ENCODE data around the gene TREH. TPM values are rescaled to one million over a fixed set of nuclear protein-coding genes. Genes with fewer than 3 reads are reported as not detected.

TREH gene
- total RNA-seq, 2 donors from 2014 or later = 2.4 TPM; not detected in 1

DNA sequence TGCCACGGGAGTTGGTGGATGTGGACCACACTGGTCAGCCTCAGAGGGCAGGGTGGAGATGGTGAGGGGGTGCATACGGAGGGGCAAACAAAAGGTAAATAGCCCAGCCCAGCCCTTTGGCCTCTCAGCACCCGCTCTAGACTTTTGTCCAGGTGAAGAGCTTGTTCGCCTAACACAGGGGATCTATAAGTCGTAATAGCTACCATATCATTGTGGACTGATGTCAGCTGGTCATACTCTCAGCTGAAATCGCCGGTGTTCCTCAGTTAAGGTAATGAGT, 27.0 kb upstream of the TREH start:
- H3K27me3 ChIP-seq (replicated peaks; ENCODE audit: insufficient read depth) = no peaks in the 10 kb centered on the region
- no peaks in the 10 kb centered on the region for H3K36me3 ChIP-seq
- no peak for TF ChIP-seq POLR2AphosphoS5 (IDR thresholded peaks at IDR 0.05)
- TF ChIP-seq, protein P1, sequence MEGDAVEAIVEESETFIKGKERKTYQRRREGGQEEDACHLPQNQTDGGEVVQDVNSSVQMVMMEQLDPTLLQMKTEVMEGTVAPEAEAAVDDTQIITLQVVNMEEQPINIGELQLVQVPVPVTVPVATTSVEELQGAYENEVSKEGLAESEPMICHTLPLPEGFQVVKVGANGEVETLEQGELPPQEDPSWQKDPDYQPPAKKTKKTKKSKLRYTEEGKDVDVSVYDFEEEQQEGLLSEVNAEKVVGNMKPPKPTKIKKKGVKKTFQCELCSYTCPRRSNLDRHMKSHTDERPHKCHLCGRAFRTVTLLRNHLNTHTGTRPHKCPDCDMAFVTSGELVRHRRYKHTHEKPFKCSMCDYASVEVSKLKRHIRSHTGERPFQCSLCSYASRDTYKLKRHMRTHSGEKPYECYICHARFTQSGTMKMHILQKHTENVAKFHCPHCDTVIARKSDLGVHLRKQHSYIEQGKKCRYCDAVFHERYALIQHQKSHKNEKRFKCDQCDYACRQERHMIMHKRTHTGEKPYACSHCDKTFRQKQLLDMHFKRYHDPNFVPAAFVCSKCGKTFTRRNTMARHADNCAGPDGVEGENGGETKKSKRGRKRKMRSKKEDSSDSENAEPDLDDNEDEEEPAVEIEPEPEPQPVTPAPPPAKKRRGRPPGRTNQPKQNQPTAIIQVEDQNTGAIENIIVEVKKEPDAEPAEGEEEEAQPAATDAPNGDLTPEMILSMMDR (IDR thresholded peaks at IDR 0.05) = no peak
- TF ChIP-seq POLR2A (IDR thresholded peaks at IDR 0.05) = no peak
- H3K4me1 ChIP-seq (replicated peaks) = no peaks in the 10 kb centered on the region
- no peaks in the 10 kb centered on the region for H3K9me3 ChIP-seq
- H3K27ac ChIP-seq = no peak overlapping the region
- intact Hi-C loops (cut with DNase I) = no loop called here
- 93% methylated on average over 7 of the region's 7 CpGs for WGBS
- no peak for DNase-seq (ENCODE audit: low spot score)
- no peak overlapping the region for H3K4me3 ChIP-seq

GRCh38 chr11:118705791-118706545, 26.5 kb upstream of the TREH start:
- Histone ChIP-seq H3K9me3 (no peaks in the 10 kb centered on the region), H3K4me1 (replicated peaks) (no peaks in the 10 kb centered on the region), H3K27ac (no peak overlapping the region), H3K27me3 (replicated peaks; ENCODE audit: insufficient read depth) (no peaks in the 10 kb centered on the region), H3K4me3 (no peak overlapping the region), H3K36me3 (no peaks in the 10 kb centered on the region)
- intact Hi-C loops (cut with DNase I) = no loop called here
- WGBS = 46% methylated on average over 12 of the region's 12 CpGs
- DNase-seq (ENCODE audit: low spot score) = no peak
- TF ChIP-seq POLR2A (IDR thresholded peaks at IDR 0.05) (no peak), POLR2AphosphoS5 (IDR thresholded peaks at IDR 0.05) (no peak)
- TF ChIP-seq, protein P1 (IDR thresholded peaks at IDR 0.05) = no peak

DNA sequence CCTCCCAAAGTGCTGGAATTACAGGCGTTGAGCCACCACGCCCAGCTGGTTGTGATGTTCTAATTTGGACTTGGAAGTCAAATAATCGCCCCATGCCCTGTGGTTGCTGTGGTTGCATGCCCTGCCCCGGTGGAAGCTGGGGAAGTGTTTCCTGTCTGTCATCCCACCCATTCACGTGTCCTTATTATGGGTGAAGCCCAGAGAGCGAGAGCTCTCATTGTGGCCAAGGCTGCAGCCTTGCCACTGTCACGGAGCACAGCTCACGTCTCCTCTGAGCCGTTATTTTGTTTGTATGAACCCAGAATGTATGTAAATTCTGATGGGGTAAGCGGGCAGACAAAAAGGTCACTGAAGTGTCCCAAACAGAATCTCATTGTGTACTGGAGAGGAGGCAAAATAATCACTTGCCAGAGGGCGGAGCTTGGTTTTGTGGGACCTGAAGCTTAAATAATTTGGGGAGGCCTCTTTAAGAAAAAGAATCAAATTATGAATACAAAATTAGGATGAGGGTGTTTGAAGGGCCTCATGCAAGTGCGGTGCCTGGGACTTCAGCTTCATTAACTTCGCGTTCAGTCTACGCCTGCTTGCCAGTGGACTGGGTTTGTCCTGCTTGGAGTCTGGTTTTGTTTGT, 25.8 kb upstream of the TREH start:
- Histone ChIP-seq H3K4me1 (replicated peaks) (no peaks in the 10 kb centered on the region), H3K9me3 (no peaks in the 10 kb centered on the region), H3K27ac (no peak overlapping the region), H3K27me3 (replicated peaks; ENCODE audit: insufficient read depth) (no peaks in the 10 kb centered on the region), H3K4me3 (no peak overlapping the region), H3K36me3 (no peaks in the 10 kb centered on the region)
- DNase-seq (ENCODE audit: low spot score) = no peak
- TF ChIP-seq, protein P1 (IDR thresholded peaks at IDR 0.05) = no peak
- TF ChIP-seq POLR2AphosphoS5 (IDR thresholded peaks at IDR 0.05) = no peak
- TF ChIP-seq POLR2A (IDR thresholded peaks at IDR 0.05) = no peak
- intact Hi-C loops (cut with DNase I) = no loop called here
- 60% methylated on average over 15 of the region's 15 CpGs for WGBS

GRCh38 chr11:118703563-118704106, 24.2 kb upstream of the TREH start:
- Histone ChIP-seq H3K36me3 (no peaks in the 10 kb centered on the region), H3K4me3 (no peak overlapping the region), H3K4me1 (replicated peaks) (no peaks in the 10 kb centered on the region), H3K27me3 (replicated peaks; ENCODE audit: insufficient read depth) (no peaks in the 10 kb centered on the region), H3K9me3 (no peaks in the 10 kb centered on the region), H3K27ac (no peak overlapping the region)
- no peak for DNase-seq (ENCODE audit: low spot score)
- intact Hi-C loops (cut with DNase I) = no loop called here
- TF ChIP-seq POLR2AphosphoS5 (IDR thresholded peaks at IDR 0.05) = no peak
- TF ChIP-seq POLR2A (IDR thresholded peaks at IDR 0.05) = no peak
- TF ChIP-seq, protein P1 (IDR thresholded peaks at IDR 0.05) = no peak
- 93% methylated on average over 5 of the region's 5 CpGs for WGBS

Measured in prostate gland (tissue), 2 donors.